ENCODE measurements around the gene ATP2C2. TPM values are rescaled to one million over a fixed set of nuclear protein-coding genes. Genes with fewer than 3 reads are reported as not detected.

The ATP2C2 gene
- total and polyA plus RNA-seq, 2 donors (not counting 1 experiment from before 2014, with no cell fraction given): not detected

GRCh38 chr16:84486551-84487235 is 118.4 kb downstream of the ATP2C2 start:
- ATAC-seq (ENCODE audit: low read depth) (no peak), DNase-seq (no peak)
- Histone ChIP-seq H3K27ac (ENCODE audit: low read length in 2 of 2) (no peak overlapping the region), H3K4me1 (ENCODE audit: control insufficient read depth in 2 of 2, insufficient read depth in 2 of 2, low read length in 2 of 2) (no peaks in the 10 kb centered on the region), H3K9me3 (ENCODE audit: control extremely low read depth in 1 of 3, control insufficient read depth in 2 of 3, insufficient read depth in 1 of 3, low read length in 2 of 3) (no peaks in the 10 kb centered on the region), H3K36me3 (replicated peaks in 1 of 2; ENCODE audit: control extremely low read depth in 1 of 2, control insufficient read depth in 1 of 2, extremely low read depth in 1 of 2, insufficient read depth in 2 of 2, low read length in 1 of 2) (peaks cover 0 to 5% of the 10 kb centered on the region in 2 experiments), H3K9ac (ENCODE audit: low read length) (no peak overlapping the region), H4K20me1 (ENCODE audit: control insufficient read depth, insufficient read depth, low read length, poor library complexity, severe bottlenecking) (no peaks in the 10 kb centered on the region), H3K79me2 (ENCODE audit: control insufficient read depth, insufficient read depth, low read length) (no peaks in the 10 kb centered on the region), H3K4me2 (replicated peaks; ENCODE audit: low read depth, low read length, poor library complexity, severe bottlenecking) (no peak overlapping the region), H3K4me3 (ENCODE audit: control extremely low read depth in 1 of 5, extremely low read depth in 1 of 5, insufficient read depth in 1 of 5, low read depth in 2 of 5, low read length in 4 of 5) (no peak overlapping the region), H2AFZ (ENCODE audit: insufficient read depth, low read depth, low read length, poor library complexity, severe bottlenecking) (no peak overlapping the region), H3K27me3 (replicated peaks in 1 of 4; ENCODE audit: control extremely low read depth in 1 of 4, control insufficient read depth in 3 of 4, insufficient read depth in 4 of 4, low read length in 3 of 4) (no peaks in the 10 kb centered on the region)
- ChIA-PET POLR2A (no interaction called here), CTCF (no interaction called here)
- H3K4me1 Mint-ChIP-seq: no peaks in the 10 kb centered on the region
- no peaks in the 10 kb centered on the region for H3K9me3 Mint-ChIP-seq (ENCODE audit: insufficient read depth)
- no peak overlapping the region for H3K4me3 Mint-ChIP-seq
- TF ChIP-seq CTCF (IDR thresholded peaks at IDR 0.05) (no peak), EZH2 (IDR thresholded peaks at IDR 0.05; ENCODE audit: borderline replicate concordance, insufficient read depth, low read depth, low read length, poor library complexity, severe bottlenecking) (no peak)
- no peak overlapping the region for H3K27ac Mint-ChIP-seq
- 96% methylated on average over 12 of the region's 17 CpGs for WGBS (ENCODE audit: insufficient coverage)
- intact Hi-C loops (cut with micrococcal nuclease): no loop called here
- no peaks in the 10 kb centered on the region for H3K27me3 Mint-ChIP-seq

- peaks cover 1 to 5% of the 10 kb centered on the region in 2 experiments for H3K36me3 ChIP-seq (replicated peaks in 1 of 2; ENCODE audit: control extremely low read depth in 1 of 2, control insufficient read depth in 1 of 2, extremely low read depth in 1 of 2, insufficient read depth in 2 of 2, low read length in 1 of 2)
- H2AFZ ChIP-seq (ENCODE audit: insufficient read depth, low read depth, low read length, poor library complexity, severe bottlenecking): no peak overlapping the region
- CTCF ChIA-PET: no interaction called here
- no peak overlapping the region for H3K4me3 ChIP-seq (ENCODE audit: control extremely low read depth in 1 of 5, extremely low read depth in 1 of 5, insufficient read depth in 1 of 5, low read depth in 2 of 5, low read length in 4 of 5)
- H3K79me2 ChIP-seq (ENCODE audit: control insufficient read depth, insufficient read depth, low read length): no peaks in the 10 kb centered on the region
- H3K9ac ChIP-seq (ENCODE audit: low read length): no peak overlapping the region
- H3K27me3 ChIP-seq (replicated peaks in 1 of 4; ENCODE audit: control extremely low read depth in 1 of 4, control insufficient read depth in 3 of 4, insufficient read depth in 4 of 4, low read length in 3 of 4): no peaks in the 10 kb centered on the region
- WGBS (ENCODE audit: insufficient coverage): 100% methylated on average over 5 of the region's 8 CpGs
- no peak overlapping the region for H3K4me2 ChIP-seq (replicated peaks; ENCODE audit: low read depth, low read length, poor library complexity, severe bottlenecking)
- Mint-ChIP-seq H3K27me3 (no peaks in the 10 kb centered on the region), H3K27ac (no peak overlapping the region), H3K4me1 (no peaks in the 10 kb centered on the region), H3K4me3 (no peak overlapping the region), H3K9me3 (ENCODE audit: insufficient read depth) (no peaks in the 10 kb centered on the region)
- TF ChIP-seq EZH2 (IDR thresholded peaks at IDR 0.05; ENCODE audit: borderline replicate concordance, insufficient read depth, low read depth, low read length, poor library complexity, severe bottlenecking): no peak
- no peak for TF ChIP-seq CTCF (IDR thresholded peaks at IDR 0.05)
- H3K9me3 ChIP-seq (ENCODE audit: control extremely low read depth in 1 of 3, control insufficient read depth in 2 of 3, insufficient read depth in 1 of 3, low read length in 2 of 3): no peaks in the 10 kb centered on the region
- H4K20me1 ChIP-seq (ENCODE audit: control insufficient read depth, insufficient read depth, low read length, poor library complexity, severe bottlenecking): no peaks in the 10 kb centered on the region
- no peak overlapping the region for H3K27ac ChIP-seq (ENCODE audit: low read length in 2 of 2)
- no peaks in the 10 kb centered on the region for H3K4me1 ChIP-seq (ENCODE audit: control insufficient read depth in 2 of 2, insufficient read depth in 2 of 2, low read length in 2 of 2)
- DNase-seq (no peak), ATAC-seq (ENCODE audit: low read depth) (no peak)
- intact Hi-C loops (cut with micrococcal nuclease): no loop called here
- POLR2A ChIA-PET: interaction anchor here (0.6 kb wide), 1 partner anchor 169 kb away, joined by 7 read pairs; no protein-coding TSS in a partner anchor
These were observed 119.0 kb downstream of the ATP2C2 start for GRCh38 chr16:84487358-84487757.

Data from B cell (primary cell).